ENCODE data around the gene RFWD3. TPM values are rescaled to one million over a fixed set of nuclear protein-coding genes. Genes with fewer than 3 reads are reported as not detected.

The RFWD3 gene
- total RNA-seq, 1 donor from 2014 or later: 63.2 TPM

DNA sequence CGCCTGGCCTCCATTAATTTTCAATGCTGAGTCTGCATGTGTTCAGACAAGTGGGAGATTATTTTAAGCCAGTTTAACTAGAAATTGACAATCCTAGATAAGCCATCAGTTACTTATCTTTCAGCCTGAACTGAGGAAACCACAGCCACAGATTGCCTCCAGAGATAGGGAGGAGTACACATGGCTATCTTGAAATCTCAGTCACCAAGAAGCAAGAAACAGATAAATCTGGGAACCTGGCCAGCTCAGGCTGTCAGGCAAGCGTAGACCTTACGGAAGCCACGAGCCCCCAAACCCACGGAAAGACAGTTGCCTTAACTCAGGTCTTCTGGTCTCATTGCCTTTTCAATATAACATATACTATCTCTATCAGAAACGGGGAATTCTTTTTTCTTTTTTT, 57.7 kb downstream of the RFWD3 start:
- DNase-seq (no peak), ATAC-seq (ENCODE audit: low read depth) (no peak)
- no peaks in the 10 kb centered on the region for H3K27me3 Mint-ChIP-seq
- intact Hi-C loops (cut with micrococcal nuclease): loop anchor here (10.0 kb wide), 3 partner anchors 114 to 826 kb away; partner anchors contain the start of genes CFDP1 and WDR59
- peaks cover 3% of the 10 kb centered on the region for H3K36me3 Mint-ChIP-seq (ENCODE audit: low read depth)
- ChIA-PET POLR2A (no interaction called here), CTCF (no interaction called here)
- H3K27ac Mint-ChIP-seq: no peak overlapping the region
- H3K9me3 Mint-ChIP-seq: no peaks in the 10 kb centered on the region
- peaks cover 28% of the 10 kb centered on the region for H3K4me1 Mint-ChIP-seq
- TF ChIP-seq, protein P1, sequence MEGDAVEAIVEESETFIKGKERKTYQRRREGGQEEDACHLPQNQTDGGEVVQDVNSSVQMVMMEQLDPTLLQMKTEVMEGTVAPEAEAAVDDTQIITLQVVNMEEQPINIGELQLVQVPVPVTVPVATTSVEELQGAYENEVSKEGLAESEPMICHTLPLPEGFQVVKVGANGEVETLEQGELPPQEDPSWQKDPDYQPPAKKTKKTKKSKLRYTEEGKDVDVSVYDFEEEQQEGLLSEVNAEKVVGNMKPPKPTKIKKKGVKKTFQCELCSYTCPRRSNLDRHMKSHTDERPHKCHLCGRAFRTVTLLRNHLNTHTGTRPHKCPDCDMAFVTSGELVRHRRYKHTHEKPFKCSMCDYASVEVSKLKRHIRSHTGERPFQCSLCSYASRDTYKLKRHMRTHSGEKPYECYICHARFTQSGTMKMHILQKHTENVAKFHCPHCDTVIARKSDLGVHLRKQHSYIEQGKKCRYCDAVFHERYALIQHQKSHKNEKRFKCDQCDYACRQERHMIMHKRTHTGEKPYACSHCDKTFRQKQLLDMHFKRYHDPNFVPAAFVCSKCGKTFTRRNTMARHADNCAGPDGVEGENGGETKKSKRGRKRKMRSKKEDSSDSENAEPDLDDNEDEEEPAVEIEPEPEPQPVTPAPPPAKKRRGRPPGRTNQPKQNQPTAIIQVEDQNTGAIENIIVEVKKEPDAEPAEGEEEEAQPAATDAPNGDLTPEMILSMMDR (IDR thresholded peaks at IDR 0.05): no peak
- no peak overlapping the region for H3K4me3 Mint-ChIP-seq

DNA sequence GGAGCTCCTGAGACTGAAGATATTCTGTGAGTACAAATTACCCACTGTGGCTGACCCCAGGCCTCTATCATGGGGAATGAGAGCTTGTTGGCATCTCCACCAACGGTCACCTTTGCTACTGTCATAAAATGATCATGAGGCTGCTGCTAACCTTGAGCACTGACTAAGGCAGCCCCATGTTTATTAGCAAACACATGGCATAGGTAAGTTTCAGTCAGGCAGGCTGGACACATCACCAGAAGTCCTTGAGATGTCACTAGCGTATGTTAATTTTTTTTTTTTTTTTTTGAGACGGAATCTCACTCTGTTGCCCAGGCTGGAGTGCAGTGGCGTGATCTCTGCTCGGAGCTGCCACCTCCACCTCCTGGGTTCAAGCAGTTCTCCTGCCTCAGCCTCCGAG, 58.3 kb downstream of the RFWD3 start:
- H3K4me3 Mint-ChIP-seq: no peak overlapping the region
- TF ChIP-seq, protein P1 (IDR thresholded peaks at IDR 0.05): no peak
- intact Hi-C loops (cut with micrococcal nuclease): loop anchor here (10.0 kb wide), 3 partner anchors 114 to 826 kb away; partner anchors contain the start of genes CFDP1 and WDR59
- ChIA-PET POLR2A (interaction anchor here (2.2 kb wide), 1 partner anchor 58 kb away, joined by 25 read pairs; the partner anchor contains the start of gene RFWD3), CTCF (interaction anchor here (1.8 kb wide), 1 partner anchor 14 kb away, joined by 5 read pairs; no protein-coding TSS in a partner anchor)
- no peak overlapping the region for H3K27ac Mint-ChIP-seq
- peaks cover 34% of the 10 kb centered on the region for H3K4me1 Mint-ChIP-seq
- no peaks in the 10 kb centered on the region for H3K9me3 Mint-ChIP-seq
- no peak for ATAC-seq (ENCODE audit: low read depth)
- H3K27me3 Mint-ChIP-seq: no peaks in the 10 kb centered on the region
- DNase-seq: no peak
- peaks cover 3% of the 10 kb centered on the region for H3K36me3 Mint-ChIP-seq (ENCODE audit: low read depth)

DNA sequence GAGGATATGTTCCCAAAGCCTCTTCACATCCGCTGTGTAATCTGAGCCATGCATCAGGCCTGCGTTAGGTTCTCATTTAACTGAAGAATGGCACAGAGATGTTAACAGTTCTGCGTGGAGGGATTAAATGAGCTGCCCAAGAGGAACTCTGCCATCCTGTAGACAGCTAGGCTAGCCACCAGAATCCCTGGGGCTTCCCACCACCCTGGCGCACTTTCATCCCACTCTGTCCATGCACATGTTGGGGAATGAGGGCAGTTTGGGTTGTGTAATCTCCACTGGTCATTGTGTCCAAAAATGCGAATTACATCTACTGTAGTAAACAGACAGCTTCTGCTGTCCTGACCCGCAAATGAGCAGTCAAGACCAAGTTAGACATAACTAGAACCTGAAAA, 58.7 kb downstream of the RFWD3 start:
- Mint-ChIP-seq H3K4me1 (peaks cover 36% of the 10 kb centered on the region), H3K36me3 (ENCODE audit: low read depth) (peaks cover 3% of the 10 kb centered on the region), H3K4me3 (peak overlapping the region; percentile 39), H3K27me3 (no peaks in the 10 kb centered on the region), H3K27ac (no peak overlapping the region), H3K9me3 (no peaks in the 10 kb centered on the region)
- ChIA-PET CTCF (interaction anchor here (1.8 kb wide), 1 partner anchor 15 kb away, joined by 5 read pairs; no protein-coding TSS in a partner anchor), POLR2A (interaction anchor here (0.6 to 2.2 kb wide), 4 partner anchors 16 to 882 kb away, joined by 3 to 25 read pairs (median 6); partner anchors contain the start of gene RFWD3)
- TF ChIP-seq, protein P1 (IDR thresholded peaks at IDR 0.05): no peak
- DNase-seq: no peak
- no peak for ATAC-seq (ENCODE audit: low read depth)
- intact Hi-C loops (cut with micrococcal nuclease): loop anchor here (1.0 to 10.0 kb wide), 8 partner anchors 19 to 827 kb away; partner anchors contain the start of genes CFDP1, MLKL, PSMD7 and WDR59

DNA sequence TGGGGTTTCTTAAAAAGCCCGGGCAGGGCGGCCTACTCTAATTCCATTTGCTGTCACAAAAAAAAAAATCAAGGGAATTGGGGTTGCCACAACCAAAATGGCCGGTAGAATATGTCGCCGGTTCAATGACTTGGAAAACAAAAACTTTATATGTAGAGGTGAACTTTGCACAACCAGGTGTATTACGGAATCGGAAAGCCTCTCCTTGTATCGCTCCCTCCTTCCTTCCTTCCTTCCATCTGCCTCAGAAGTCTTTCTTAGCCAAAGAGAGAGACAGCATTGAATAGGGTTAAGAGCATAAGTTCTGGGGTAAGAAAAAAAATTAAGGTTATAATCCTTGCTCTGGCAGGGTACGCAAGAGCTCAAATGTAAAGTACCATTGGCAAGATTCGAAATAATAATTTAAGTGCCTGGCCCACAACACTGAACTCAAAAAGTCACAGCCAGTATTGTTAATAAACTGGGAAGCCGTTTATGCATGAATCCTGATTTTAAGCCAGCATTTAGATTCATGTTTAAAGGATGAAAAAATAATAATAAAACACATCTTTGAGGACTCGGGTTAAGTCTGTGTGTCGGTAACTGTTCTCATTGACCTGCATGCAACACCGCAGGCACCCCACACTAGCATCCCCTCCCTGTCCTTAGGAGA, 59.2 kb downstream of the RFWD3 start:
- intact Hi-C loops (cut with micrococcal nuclease): loop anchor here (1.0 to 10.0 kb wide), 8 partner anchors 18 to 827 kb away; partner anchors contain the start of genes CFDP1, MLKL, PSMD7 and WDR59
- ATAC-seq (ENCODE audit: low read depth) (no peak), DNase-seq (no peak)
- POLR2A ChIA-PET: interaction anchor here (0.5 to 2.2 kb wide), 19 partner anchors 9 to 1040 kb away, joined by 3 to 25 read pairs (median 4); partner anchors contain the start of genes KARS1, MLKL, PSMD7 and RFWD3
- Mint-ChIP-seq H3K36me3 (ENCODE audit: low read depth) (peaks cover 3% of the 10 kb centered on the region), H3K4me1 (peaks cover 41% of the 10 kb centered on the region), H3K9me3 (no peaks in the 10 kb centered on the region), H3K27me3 (no peaks in the 10 kb centered on the region), H3K27ac (peak overlapping the region; percentile 91), H3K4me3 (peak overlapping the region; percentile 94)
- CTCF ChIA-PET: interaction anchor here (1.8 kb wide), 1 partner anchor 15 kb away, joined by 5 read pairs; no protein-coding TSS in a partner anchor
- TF ChIP-seq, protein P1 (IDR thresholded peaks at IDR 0.05): no peak

All from activated B cell treated with CpG ODN at 0.5 μM for 24 hours (primary cell).